HG02943 (cell line): Measurements from ENCODE around the gene CDH22.

Experiments used
- ATAC-seq: cut with Tn5 transposase; IDR thresholded peaks from one replicate; pipeline ENCODE4 v1.9.1; 2021; ENCODE audit warnings: mild to moderate bottlenecking, low read depth, moderate library complexity; ENCODE audit not compliant: unreplicated experiment

Gene CDH22

DNA sequence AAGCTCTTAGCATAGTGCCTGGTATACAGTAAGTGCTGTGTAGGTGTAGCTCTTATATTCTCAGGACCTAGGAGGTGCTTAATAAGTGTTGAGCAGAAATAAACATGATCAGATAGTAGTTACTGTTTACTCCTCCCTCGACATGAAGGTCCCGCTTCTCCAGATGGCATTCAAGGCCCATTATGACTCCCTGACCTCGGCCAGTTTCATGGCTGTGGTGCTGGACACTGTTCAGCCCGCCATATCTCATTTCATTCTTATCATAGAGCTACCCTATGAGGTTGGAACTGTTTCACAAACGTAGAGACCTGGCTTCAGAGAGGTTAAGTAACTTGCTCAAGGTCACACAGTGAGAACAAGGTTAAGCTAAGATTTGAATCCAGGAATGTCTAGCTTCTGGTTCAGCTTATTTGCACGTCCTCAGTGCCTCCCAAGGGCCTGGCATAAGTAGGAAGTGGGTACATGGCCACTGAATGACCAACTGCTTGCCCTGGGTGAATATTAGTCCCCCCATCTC, 151.2 kb downstream of the CDH22 start:
- ATAC-seq, result no peak

DNA sequence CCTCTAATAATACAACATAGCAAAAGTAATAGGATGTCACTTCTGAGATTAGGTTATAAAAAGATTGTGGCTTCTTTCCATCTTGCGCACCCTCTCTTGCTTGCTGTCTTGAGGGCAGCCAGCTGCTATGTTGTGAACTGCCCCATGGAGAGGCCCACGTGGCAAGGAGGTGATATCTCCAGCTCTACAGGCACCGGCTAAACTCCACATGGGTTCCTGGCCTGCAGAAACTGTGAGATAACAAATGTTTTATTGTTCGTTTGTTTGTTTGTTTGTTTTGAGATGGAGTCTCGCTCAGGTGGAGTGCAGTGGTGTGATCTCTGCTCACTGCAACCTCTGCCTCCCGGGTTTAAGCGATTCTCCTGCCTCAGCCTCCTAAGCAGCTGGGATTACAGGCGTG, 152.2 kb downstream of the CDH22 start:
- ATAC-seq, result no peak

- ATAC-seq, result no peak
Observed at GRCh38 chr20:46154796-46155195, 153.5 kb downstream of the CDH22 start.

DNA sequence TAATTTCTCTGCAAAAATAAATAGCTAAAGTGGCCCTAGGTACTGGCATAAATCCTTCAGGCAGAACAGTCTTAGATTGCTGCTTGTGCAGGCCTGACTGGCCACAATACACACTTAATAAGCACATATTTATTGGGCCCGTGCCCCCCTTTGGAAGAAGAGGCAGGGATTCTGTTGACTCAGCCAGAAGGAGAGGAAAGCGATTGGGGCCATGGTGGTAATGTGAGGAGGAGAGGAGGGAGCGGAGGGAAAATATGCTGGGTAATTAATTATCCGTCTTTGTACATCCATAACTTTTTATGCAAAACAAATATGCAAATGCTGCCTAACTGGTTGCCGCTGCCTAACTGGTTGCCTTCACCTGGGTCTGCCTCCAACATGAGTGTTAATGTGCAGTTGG, 154.0 kb downstream of the CDH22 start:
- ATAC-seq, result no peak

- ATAC-seq, result no peak
Observed at GRCh38 chr20:46152824-46153586, 155.3 kb downstream of the CDH22 start.

- ATAC-seq, result no peak
Observed at GRCh38 chr20:46151936-46152335, 156.4 kb downstream of the CDH22 start.

GRCh38 chr20:46150943-46151342, 157.4 kb downstream of the CDH22 start:
- ATAC-seq, result no peak

- ATAC-seq, result no peak
Observed at GRCh38 chr20:46148313-46149208, 159.7 kb downstream of the CDH22 start.

DNA sequence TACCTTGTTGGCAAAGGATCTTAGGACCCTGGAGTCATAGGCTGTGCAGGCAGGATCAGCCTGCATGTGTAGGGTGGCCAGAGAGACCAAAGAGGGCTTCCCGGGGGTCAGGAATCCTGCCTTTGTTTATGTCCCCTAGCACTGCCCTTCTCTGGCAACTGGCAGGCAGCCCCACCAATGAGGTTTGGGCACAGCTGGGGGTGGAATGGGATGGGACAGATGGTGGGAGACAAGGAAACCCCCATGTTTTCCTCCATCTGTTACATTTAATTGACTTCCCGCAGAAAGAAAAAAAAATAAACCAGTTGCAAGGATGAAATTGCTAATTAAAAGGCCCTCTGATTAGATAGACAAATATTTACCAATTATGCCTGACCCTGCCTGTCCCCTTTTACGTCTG, 162.6 kb downstream of the CDH22 start:
- no peak for ATAC-seq

DNA sequence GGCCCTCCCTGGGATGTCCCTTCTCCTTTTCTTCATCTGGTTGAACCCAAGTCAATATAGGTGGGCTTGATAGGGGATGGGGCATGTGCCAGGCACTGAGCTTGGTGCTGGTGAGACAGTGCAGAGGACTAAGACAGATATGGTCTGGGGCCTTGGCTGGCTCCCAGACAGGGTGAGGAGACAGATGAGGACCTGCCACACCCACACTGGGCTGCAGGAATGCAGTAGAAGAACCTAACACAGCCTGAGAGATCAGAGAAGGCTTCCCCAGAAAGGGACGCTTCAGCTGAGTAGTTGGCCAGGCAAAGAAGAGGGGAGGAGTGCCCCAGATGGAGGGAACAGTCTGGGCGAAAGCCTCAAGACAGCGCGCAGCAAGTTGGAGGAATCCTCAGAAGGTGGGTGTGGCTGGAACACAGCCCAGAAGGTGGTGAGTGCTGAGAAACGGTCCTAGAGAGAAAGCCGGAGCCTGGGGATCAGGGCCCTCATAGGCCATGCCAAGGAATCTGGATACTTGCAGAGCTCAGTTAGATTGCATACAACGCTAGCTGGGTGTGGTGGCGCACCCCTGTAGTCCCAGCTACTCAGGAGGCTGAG, 163.8 kb downstream of the CDH22 start:
- no peak for ATAC-seq

DNA sequence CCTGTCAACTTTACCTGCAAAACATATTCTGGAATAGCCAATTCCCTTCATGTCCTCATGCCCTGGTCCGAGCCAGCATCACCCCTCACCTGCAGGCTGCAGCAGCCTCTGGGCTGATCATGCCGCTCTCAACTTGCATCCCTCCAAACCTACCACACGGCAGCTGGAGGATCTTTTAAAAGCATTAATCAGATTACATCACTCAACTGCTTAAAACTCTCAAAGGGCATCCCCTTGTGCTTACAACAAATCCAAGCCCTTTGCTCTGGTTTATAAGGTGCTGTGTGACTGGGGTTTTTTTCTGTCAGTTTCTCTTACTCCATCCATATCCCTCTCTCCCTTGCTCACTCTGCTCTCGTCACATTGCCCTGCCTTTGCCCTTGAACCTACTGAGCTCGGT, 166.2 kb downstream of the CDH22 start:
- ATAC-seq, result no peak

GRCh38 chr20:46139908-46140482, 168.3 kb downstream of the CDH22 start:
- no peak for ATAC-seq

GRCh38 chr20:46139266-46139889, 168.9 kb downstream of the CDH22 start:
- ATAC-seq, result no peak

DNA sequence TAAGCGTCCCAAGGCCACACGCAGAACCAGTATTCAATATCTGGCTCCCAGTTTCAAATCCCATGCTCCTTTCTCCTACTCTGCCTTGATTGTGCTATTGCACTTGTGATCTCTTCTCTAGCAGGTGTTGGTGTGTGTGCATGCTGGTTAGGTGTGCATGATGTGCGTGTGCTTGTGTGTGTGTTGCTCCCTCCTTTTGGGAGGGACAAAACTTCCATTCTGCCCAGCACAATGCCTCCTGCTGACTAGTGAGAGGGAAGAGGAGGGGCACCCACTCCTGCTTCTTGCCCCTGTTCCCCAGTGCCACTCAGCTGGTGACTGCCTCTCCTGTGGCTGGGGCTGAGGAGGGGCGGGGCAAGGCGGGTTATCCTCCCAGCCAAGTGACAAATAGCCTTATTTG, 170.5 kb downstream of the CDH22 start:
- no peak for ATAC-seq

DNA sequence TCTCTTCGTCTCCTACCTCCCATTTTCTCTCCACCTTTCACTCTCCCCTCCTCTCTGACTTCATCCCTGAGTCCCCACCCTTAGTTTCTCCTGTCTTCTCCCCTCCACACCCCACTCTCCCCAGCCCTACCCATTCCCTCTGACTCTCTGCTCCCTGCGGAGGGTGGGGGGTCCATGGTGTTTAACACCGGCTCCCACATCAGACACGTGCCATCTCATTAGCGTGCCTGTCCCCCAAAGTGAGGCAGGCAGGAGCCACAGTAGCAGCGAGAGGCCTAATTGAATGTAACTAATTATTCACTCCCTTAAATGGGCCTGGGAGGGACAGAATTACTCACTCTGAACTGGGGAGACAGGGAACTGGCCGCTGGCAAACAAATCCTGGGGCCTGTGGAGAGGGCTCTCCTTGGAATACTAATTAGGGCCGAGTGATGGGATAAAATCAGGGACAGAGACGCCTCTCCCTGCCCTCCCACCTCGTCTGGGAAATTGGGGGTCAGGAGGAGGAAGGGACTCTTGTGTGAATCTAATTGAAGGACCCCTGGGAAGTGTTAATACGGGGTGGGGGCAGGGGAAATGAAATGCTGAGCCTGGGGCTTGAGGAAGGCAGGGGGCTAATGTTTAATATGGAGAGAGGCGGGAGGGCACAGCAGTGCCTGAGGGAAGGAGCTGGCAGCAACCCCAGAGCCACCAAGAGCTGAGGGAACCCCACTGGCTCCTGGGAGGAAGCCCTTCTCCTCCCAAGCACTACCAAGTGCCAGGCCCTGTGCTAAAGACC, 172.3 kb downstream of the CDH22 start:
- no peak for ATAC-seq

GRCh38 chr20:46134716-46135115, 173.6 kb downstream of the CDH22 start:
- ATAC-seq, result no peak

DNA sequence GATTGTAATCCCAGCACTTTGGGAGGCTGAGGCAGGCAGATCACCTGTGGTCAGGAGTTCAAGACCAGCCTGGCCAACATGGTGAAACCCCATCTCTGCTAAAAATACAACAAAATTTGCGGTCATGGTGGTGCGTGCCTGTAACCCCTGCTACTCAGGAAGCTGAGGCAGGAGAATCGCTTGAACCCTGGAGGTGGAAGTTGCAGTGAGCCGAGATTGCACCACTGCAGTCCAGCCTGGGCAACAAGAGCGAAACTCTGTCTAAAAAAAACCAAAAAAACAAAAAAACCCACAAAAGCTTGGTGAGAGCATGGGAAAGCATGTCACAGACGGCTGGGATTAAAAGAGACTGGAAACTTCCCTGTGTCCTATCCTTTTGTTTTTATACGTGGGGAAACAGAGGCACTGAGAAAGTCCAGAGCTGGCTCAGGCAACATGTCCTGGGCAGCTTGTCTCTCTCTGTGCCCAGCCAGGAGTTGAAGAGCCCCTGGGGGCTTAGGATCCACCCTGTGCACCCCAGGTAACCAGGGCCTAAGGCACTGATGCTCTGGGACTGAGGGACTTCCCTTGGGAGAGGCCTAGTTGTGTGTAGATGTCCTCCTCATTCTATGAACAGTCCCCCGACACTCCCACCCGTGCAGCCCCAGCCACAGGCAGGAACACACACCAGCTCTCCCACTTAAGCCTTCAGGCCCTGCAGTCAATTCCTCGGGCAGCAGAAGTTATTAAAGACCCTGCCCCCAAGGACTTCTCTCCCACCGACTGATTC, 174.2 kb downstream of the CDH22 start:
- no peak for ATAC-seq

DNA sequence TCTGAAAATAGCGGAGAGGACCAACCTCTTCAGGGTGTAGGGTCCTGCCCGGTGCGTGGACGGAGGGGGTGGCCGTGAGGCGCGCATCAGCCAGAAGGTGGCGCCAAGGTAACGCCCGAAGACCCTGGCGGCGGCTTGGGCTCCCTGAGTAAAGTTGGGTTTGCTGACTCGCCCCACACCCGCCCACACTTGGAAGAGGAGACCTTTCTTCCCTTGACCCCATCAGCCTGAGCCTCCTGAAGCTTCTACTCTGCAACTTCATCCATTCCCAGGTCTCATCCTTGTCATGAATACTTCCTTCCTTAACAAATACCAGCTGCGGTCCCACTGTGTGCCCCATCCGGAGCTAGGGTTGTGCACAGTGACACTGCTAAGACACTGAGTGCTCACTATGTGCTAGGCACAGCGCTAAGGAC, 175.6 kb downstream of the CDH22 start:
- no peak for ATAC-seq

- no peak for ATAC-seq
Observed at GRCh38 chr20:46131396-46131795, 176.9 kb downstream of the CDH22 start.
